PC-9 (cell line): ENCODE measurements around the gene TNFAIP3. TPM values are rescaled to one million over a fixed set of nuclear protein-coding genes. Genes with fewer than 3 reads are reported as not detected.

Source experiments
- BruUV-seq: library from RNA; stranded (reverse); fragments of 400-500 nt; replicated peaks from 2 replicates; lab custom pipeline; 2021; lab: Mats Ljungman, UMichigan
- CTCF ChIA-PET: fragments of 300-600 bp; sonication (Branson Sonifier 250); formaldehyde crosslinking; loops from one replicate; lab custom pipeline; 2022; ENCODE audit warnings: antibody characterized with exemption; lab: Charles Lee
- POLR2A ChIA-PET: fragments of 300-600 bp; sonication (Branson Sonifier 250); formaldehyde crosslinking; loops from one replicate; lab custom pipeline; 2022; ENCODE audit warnings: antibody characterized with exemption; ENCODE audit not compliant: unreplicated experiment; lab: Charles Lee
- DNase-seq, 2 experiments: peaks; one replicate each; pipeline versions ENCODE4 v3.0.0 to v3.0.0-alpha.2; 2015 to 2022; ENCODE audit warnings: mixed read lengths in 1 of 2
- H2AFZ ChIP-seq: fragments of 200-600 bp; sonication (generic); 2 replicates; pipeline ENCODE4 v1.8.1; 2017; ENCODE audit warnings: antibody characterized with exemption
- H3F3A ChIP-seq: fragments of 200-600 bp; sonication (generic); 2 replicates; pipeline ENCODE4 v1.8.1; 2017; ENCODE audit warnings: antibody characterized with exemption, mild to moderate bottlenecking, low read depth; ENCODE audit not compliant: insufficient read depth
- H3K27ac ChIP-seq: fragments of 200-600 bp; sonication (generic); 2 replicates; pipeline ENCODE4 v1.6.1; 2016; ENCODE audit warnings: mixed run types
- H3K27me3 ChIP-seq: fragments of 200-600 bp; sonication (generic); 2 replicates; pipeline ENCODE4 v1.6.1; 2016; ENCODE audit warnings: low read depth, mixed run types; ENCODE audit not compliant: insufficient read depth
- H3K36me3 ChIP-seq: fragments of 200-600 bp; sonication (generic); 2 replicates; pipeline ENCODE4 v1.6.1; 2016; ENCODE audit warnings: low read depth, mixed run types
- H3K4me1 ChIP-seq: fragments of 200-600 bp; sonication (generic); replicated peaks from 2 replicates; pipeline ENCODE4 v1.6.1; 2016; ENCODE audit warnings: mixed run types; ENCODE audit not compliant: insufficient read depth
- H3K4me2 ChIP-seq: fragments of 200-600 bp; sonication (generic); 2 replicates; pipeline ENCODE4 v1.6.1; 2017; ENCODE audit warnings: mixed run types
- H3K4me3 ChIP-seq: fragments of 200-600 bp; sonication (generic); 2 replicates; pipeline ENCODE4 v1.6.1; 2016; ENCODE audit warnings: mixed run types
- H3K79me2 ChIP-seq: fragments of 200-600 bp; sonication (generic); 2 replicates; pipeline ENCODE4 v1.6.1; 2017; ENCODE audit warnings: low read depth, mixed run types
- H3K9me2 ChIP-seq: fragments of 200-600 bp; sonication (generic); 2 replicates; pipeline ENCODE4 v1.8.1; 2017; ENCODE audit warnings: mild to moderate bottlenecking; ENCODE audit not compliant: insufficient read depth
- H3K9me3 ChIP-seq: fragments of 200-600 bp; sonication (generic); 2 replicates; pipeline ENCODE4 v1.8.1; 2016; ENCODE audit warnings: low read depth; ENCODE audit not compliant: insufficient read depth
- H4K20me1 ChIP-seq: fragments of 200-600 bp; sonication (generic); 2 replicates; pipeline ENCODE4 v1.8.1; 2017; ENCODE audit not compliant: insufficient read depth
- CTCF ChIP-seq: fragments of 200-600 bp; sonication (generic); conservative IDR thresholded peaks from 2 replicates; pipeline ENCODE4 v1.6.1; 2017; ENCODE audit warnings: mixed run types, antibody characterized with exemption, mild to moderate bottlenecking, moderate library complexity
- EZH2 ChIP-seq: fragments of 200-600 bp; sonication (generic); IDR thresholded peaks from 2 replicates; pipeline ENCODE4 v1.8.0; 2017; ENCODE audit warnings: antibody characterized with exemption, low read depth
- intact Hi-C: fragments of 100-400 bp; cut with micrococcal nuclease; formaldehyde crosslinking; loops from one replicate; pipeline ENCODE4 v1.10.0; 2022; ENCODE audit not compliant: unreplicated experiment
- total RNA-seq: library from RNA; stranded (reverse); gene quantifications from 2 replicates; pipeline ENCODE4 v1.2.3, GENCODE V29; 2021

TNFAIP3 gene
- total RNA-seq, 1 experiment from 2014 or later, result 7.8 TPM

GRCh38 chr6:137869549-137870307 is 2.7 kb downstream of the TNFAIP3 start:
- Histone ChIP-seq H3K9me2 (no peaks in the 10 kb centered on the region), H4K20me1 (no peaks in the 10 kb centered on the region), H2AFZ (0 out of 2 replicates have a peak overlapping the region, but pooled peaks have one; percentile 56), H3F3A (peaks cover 18% of the 10 kb centered on the region), H3K79me2 (peaks cover 58% of the 10 kb centered on the region), H3K27me3 (no peaks in the 10 kb centered on the region), H3K4me3 (peak overlapping the region; percentile 76; the same call in 1 of the 2 replicates), H3K9me3 (no peaks in the 10 kb centered on the region), H3K4me1 (peaks cover 81% of the 10 kb centered on the region), H3K4me2 (peak overlapping the region; percentile 96), H3K36me3 (peaks cover 10% of the 10 kb centered on the region; the same call in 1 of the 2 replicates), H3K27ac (no peak overlapping the region)
- CTCF ChIA-PET, result no interaction called here
- POLR2A ChIA-PET, result no interaction called here
- DNase-seq, result no peak
- intact Hi-C loops, result loop anchor here (1.0 to 5.0 kb wide), 3 partner anchors 105 to 240 kb away; no protein-coding TSS in a partner anchor
- TF ChIP-seq EZH2 (no peak), CTCF (peak; percentile 15; the same call in 1 of the 2 replicates)
- BruUV-seq, result no TSS peak

GRCh38 chr6:137870308-137870644 is 3.2 kb downstream of the TNFAIP3 start:
- Histone ChIP-seq H3K79me2 (peaks cover 58% of the 10 kb centered on the region), H3K9me2 (no peaks in the 10 kb centered on the region), H2AFZ (peak overlapping the region; percentile 56; the same call in 1 of the 2 replicates), H3K9me3 (no peaks in the 10 kb centered on the region), H3K27me3 (no peaks in the 10 kb centered on the region), H3F3A (peaks cover 18% of the 10 kb centered on the region), H3K4me1 (peaks cover 76% of the 10 kb centered on the region), H3K4me3 (peak overlapping the region; percentile 76; the same call in 1 of the 2 replicates), H4K20me1 (no peaks in the 10 kb centered on the region), H3K4me2 (peak overlapping the region; percentile 96), H3K36me3 (peaks cover 14% of the 10 kb centered on the region), H3K27ac (no peak overlapping the region)
- DNase-seq, result no peak
- BruUV-seq, result no TSS peak
- TF ChIP-seq EZH2 (no peak), CTCF (no peak)
- intact Hi-C loops, result no loop called here
- POLR2A ChIA-PET, result no interaction called here
- CTCF ChIA-PET, result no interaction called here

GRCh38 chr6:137870744-137871247 is 3.7 kb downstream of the TNFAIP3 start:
- Histone ChIP-seq H3K9me2 (no peaks in the 10 kb centered on the region), H3K36me3 (peaks cover 19% of the 10 kb centered on the region), H4K20me1 (no peaks in the 10 kb centered on the region), H3K4me2 (peak overlapping the region; percentile 96), H3F3A (peaks cover 15% of the 10 kb centered on the region), H3K79me2 (peaks cover 58% of the 10 kb centered on the region), H3K9me3 (no peaks in the 10 kb centered on the region), H2AFZ (peak overlapping the region; percentile 56), H3K4me1 (peaks cover 70% of the 10 kb centered on the region), H3K27ac (peak overlapping the region; percentile 14), H3K27me3 (no peaks in the 10 kb centered on the region), H3K4me3 (peak overlapping the region; percentile 76; the same call in 1 of the 2 replicates)
- intact Hi-C loops, result no loop called here
- ChIA-PET POLR2A (no interaction called here), CTCF (interaction anchor here (0.5 to 0.7 kb wide), 3 partner anchors 21 to 419 kb away, joined by 3 to 7 read pairs (median 4); no protein-coding TSS in a partner anchor)
- DNase-seq, result no peak
- no TSS peak for BruUV-seq
- TF ChIP-seq CTCF (no peak), EZH2 (no peak)
